A549 (cell line): Measurements from ENCODE around the gene NEGR1. TPM values are rescaled to one million over a fixed set of nuclear protein-coding genes. Genes with fewer than 3 reads are reported as not detected.

ENCODE experiments used
- ATAC-seq, 2 experiments: fragments of 200-7000 bp in 1 of 2; fragments of >200 bp in 1 of 2; cut with Nextera tagmentation in 1 of 2; cut with Tn5 transposase in 1 of 2; 3 replicates each; pipeline versions ENCODE4 v1.8.0 to v1.9.1; 2018 to 2020; ENCODE audit warnings: mild to moderate bottlenecking in 1 of 2, moderate library complexity in 1 of 2
- CTCF ChIA-PET: fragments of 300-600 bp; sonication (Branson Sonifier 250); formaldehyde crosslinking; extraction: SDS; loops from one replicate; lab custom pipeline; 2021; ENCODE audit warnings: antibody characterized with exemption, inconsistent platforms; lab: Yijun Ruan, JAX
- POLR2A ChIA-PET: fragments of 350-600 bp; formaldehyde crosslinking; extraction: SDS; loops from one replicate; lab custom pipeline; 2021; ENCODE audit warnings: antibody characterized with exemption, inconsistent platforms; lab: Yijun Ruan, JAX
- DNase-seq, 2 experiments: peaks; one replicate each; pipeline versions ENCODE4 v3.0.0 to v3.0.0-alpha.2; 2011 to 2016; ENCODE audit warnings: low read depth in 1 of 2, low spot score in 1 of 2
- FAIRE-seq: peaks from 2 replicates; lab custom pipeline; 2011; peaks lifted over from hg19 to GRCh38; lab: Jason Lieb, UNC
- H3K27ac ChIP-seq, 2 experiments: fragments of >200 bp; sonication (Bioruptor Twin); formaldehyde crosslinking; 3 replicates each; pipeline ENCODE4 v1.5.1; 2016 to 2017
- H3K4me1 ChIP-seq: fragments of >200 bp; sonication (Bioruptor Twin); formaldehyde crosslinking; 3 replicates; pipeline ENCODE4 v1.6.1; 2016
- H3K4me2 ChIP-seq: fragments of >200 bp; sonication (Bioruptor Twin); formaldehyde crosslinking; 3 replicates; pipeline ENCODE4 v1.6.1; 2016
- H3K4me3 ChIP-seq: fragments of >200 bp; sonication (Bioruptor Twin); formaldehyde crosslinking; 3 replicates; pipeline ENCODE4 v1.5.1; 2016
- H3K9me3 ChIP-seq: fragments of >200 bp; sonication (Bioruptor Twin); formaldehyde crosslinking; 3 replicates; pipeline ENCODE4 v1.6.1; 2016
- BHLHE40 ChIP-seq: IDR thresholded peaks from 2 replicates; pipeline ENCODE4 v1.6.1; 2012; ENCODE audit warnings: low read depth, low read length, inconsistent platforms
- CEBPB ChIP-seq, 2 experiments: fragments of >200 bp in 1 of 2; sonication (Bioruptor Twin) in 1 of 2; formaldehyde crosslinking in 1 of 2; IDR thresholded peaks; 2 replicates each; pipeline ENCODE4 v1.6.1; 2012 to 2016
- CHD2 ChIP-seq: fragments of 150-350 bp; IDR thresholded peaks from 2 replicates; pipeline ENCODE4 v1.6.1; 2014; ENCODE audit warnings: low read length; ENCODE audit not compliant: partially characterized antibody
- HES2 ChIP-seq: fragments of >200 bp; sonication (Bioruptor Twin); formaldehyde crosslinking; IDR thresholded peaks from 2 replicates; pipeline ENCODE4 v1.6.1; 2016
- HOXB5 ChIP-seq: fragments of 250-450 bp; sonication (Bioruptor Pico); IDR thresholded peaks from 2 replicates; pipeline ENCODE4 v1.5.0; 2020; ENCODE audit warnings: mild to moderate bottlenecking, moderate library complexity
- KDM5A ChIP-seq: fragments of 200-600 bp; sonication (generic); IDR thresholded peaks from 2 replicates; pipeline ENCODE4 v1.6.1; 2016; ENCODE audit warnings: antibody characterized with exemption, mild to moderate bottlenecking
- MAFK ChIP-seq: fragments of 450-650 bp; IDR thresholded peaks from 2 replicates; pipeline ENCODE4 v1.6.1; 2014; ENCODE audit not compliant: partially characterized antibody
- MYC ChIP-seq: IDR thresholded peaks from 2 replicates; pipeline ENCODE4 v1.6.1; 2012; ENCODE audit warnings: mild to moderate bottlenecking, inconsistent platforms, low read length, improper control_type of control experiment, borderline replicate concordance
- PHF8 ChIP-seq: fragments of 200-600 bp; sonication (generic); IDR thresholded peaks from 2 replicates; pipeline ENCODE4 v1.6.1; 2016; ENCODE audit warnings: low read depth, mild to moderate bottlenecking, antibody characterized with exemption, moderate library complexity, borderline replicate concordance
- POLR2AphosphoS2 ChIP-seq: conservative IDR thresholded peaks from 2 replicates; pipeline ENCODE4 v1.6.1; 2012; ENCODE audit warnings: low read length, improper control_type of control experiment, inconsistent platforms
- RCOR1 ChIP-seq: fragments of 150-350 bp; IDR thresholded peaks from 2 replicates; pipeline ENCODE4 v1.6.1; 2014; ENCODE audit warnings: antibody characterized with exemption, low read length, low read depth
- REST ChIP-seq: fragments of 200-600 bp; sonication (generic); IDR thresholded peaks from 2 replicates; pipeline ENCODE4 v1.6.1; 2016; ENCODE audit warnings: antibody characterized with exemption, mild to moderate bottlenecking, moderate library complexity
- RNF2 ChIP-seq: fragments of 200-600 bp; sonication (generic); IDR thresholded peaks from 2 replicates; pipeline ENCODE4 v1.6.1; 2016; ENCODE audit warnings: low read depth, mild to moderate bottlenecking, antibody characterized with exemption, moderate library complexity, borderline replicate concordance
- SMC3 ChIP-seq: fragments of >200 bp; sonication (Bioruptor Twin); formaldehyde crosslinking; IDR thresholded peaks from 3 replicates; pipeline ENCODE4 v1.6.1; 2018; ENCODE audit warnings: inconsistent platforms
- ZFP36 ChIP-seq: fragments of 450-650 bp; IDR thresholded peaks from 2 replicates; pipeline ENCODE4 v1.6.1; 2014; ENCODE audit warnings: borderline replicate concordance; ENCODE audit not compliant: partially characterized antibody
- WGBS: methylation state at CpG from one replicate; pipeline ENCODE4 v1.1.6; 2017; ENCODE audit errors: missing lambda C conversion rate; 5-methylcytosine and 5-hydroxymethylcytosine counted together
- polyA plus RNA-seq, 4 experiments: library from polyadenylated mRNA; depleted of rRNA in 3 of 4; stranded (reverse); fragments of >200 nt; fragmentation: RNase III in 1 of 4; extraction: RNeasy Plus Mini Kit Qiagen cat#74134 plus additional on column Dnase treatment in 1 of 4; gene quantifications; 2 replicates in 3 of 4; 3 replicates in 1 of 4; pipeline ENCODE4 v1.2.3, GENCODE V29; 2011 to 2017

NEGR1 gene
- polyA plus RNA-seq, 2 of the 4 experiments (the other 2 are of a cell fraction) = not detected

- WGBS = 8% methylated on average over 4 of the region's 4 CpGs
- no peaks in the 10 kb centered on the region for H3K9me3 ChIP-seq
- H3K4me2 ChIP-seq = no peak overlapping the region
- no peaks in the 10 kb centered on the region for H3K4me1 ChIP-seq
- H3K27ac ChIP-seq = no peak overlapping the region
- DNase-seq (no peak), FAIRE-seq (no peak), ATAC-seq (no peak)
- no peak for TF ChIP-seq RNF2
- H3K4me3 ChIP-seq = no peak overlapping the region
- ChIA-PET CTCF (no interaction called here), POLR2A (no interaction called here)
Observed at GRCh38 chr1:71916894-71917293, 365.4 kb downstream of the NEGR1 start.

GRCh38 chr1:71914626-71915025 is 367.7 kb downstream of the NEGR1 start:
- no peak for ATAC-seq
- CTCF ChIA-PET = no interaction called here
- Histone ChIP-seq H3K4me3 (no peak overlapping the region), H3K4me1 (no peaks in the 10 kb centered on the region), H3K27ac (no peak overlapping the region), H3K9me3 (no peaks in the 10 kb centered on the region), H3K4me2 (no peak overlapping the region)
- DNase-seq = no peak
- TF ChIP-seq MYC = no peak
- no peak for TF ChIP-seq HOXB5 (CRISPR knock-in tag)
- 0% methylated on average over 1 of the region's 1 CpG for WGBS
- POLR2A ChIA-PET = no interaction called here
- no peak for FAIRE-seq

GRCh38 chr1:71908871-71909390 is 373.4 kb downstream of the NEGR1 start:
- Histone ChIP-seq H3K4me2 (no peak overlapping the region), H3K4me1 (no peaks in the 10 kb centered on the region), H3K27ac (no peak overlapping the region), H3K9me3 (no peaks in the 10 kb centered on the region), H3K4me3 (no peak overlapping the region)
- POLR2A ChIA-PET = no interaction called here
- ATAC-seq = no peak
- WGBS = 5% methylated on average over 1 of the region's 1 CpG
- DNase-seq = no peak
- no peak for FAIRE-seq
- TF ChIP-seq CEBPB (IDR thresholded peaks at IDR 0.05) (no peak), PHF8 (no peak), REST (no peak), HES2 (no peak), POLR2AphosphoS2 (no peak), RCOR1 (no peak), SMC3 (no peak), ZFP36 (no peak)
- CTCF ChIA-PET = no interaction called here

- Histone ChIP-seq H3K4me1 (no peaks in the 10 kb centered on the region), H3K4me3 (no peak overlapping the region), H3K27ac (no peak overlapping the region), H3K4me2 (no peak overlapping the region), H3K9me3 (no peaks in the 10 kb centered on the region)
- TF ChIP-seq MAFK (no peak), CHD2 (no peak), KDM5A (no peak), BHLHE40 (no peak)
- WGBS = 0% methylated on average over 1 of the region's 1 CpG
- ATAC-seq (no peak), FAIRE-seq (no peak), DNase-seq (no peak)
- ChIA-PET CTCF (no interaction called here), POLR2A (no interaction called here)
Observed at GRCh38 chr1:71908303-71908702, 374.0 kb downstream of the NEGR1 start.
